ENCODE data around the gene KIF2A.

The KIF2A gene

GRCh38 chr5:62317810-62318209 is 11.8 kb downstream of the KIF2A start:
- POLR2A ChIA-PET, result interaction anchor here (1.0 to 1.2 kb wide), 2 partner anchors 11 to 85 kb away, joined by 3 to 4 read pairs; no protein-coding TSS in a partner anchor

GRCh38 chr5:62322484-62322883 is 16.5 kb downstream of the KIF2A start:
- TF ChIP-seq ZNF473 (tag by site-specific recombination; IDR thresholded peaks at IDR 0.05) (no peak), ZNF792 (tag by site-specific recombination; IDR thresholded peaks at IDR 0.05) (no peak), ZNF184 (tag by site-specific recombination; IDR thresholded peaks at IDR 0.05) (no peak), ZIC2 (tag by site-specific recombination; IDR thresholded peaks at IDR 0.05) (no peak), ZNF768 (tag by site-specific recombination; IDR thresholded peaks at IDR 0.05) (no peak), GLIS2 (tag by site-specific recombination; IDR thresholded peaks at IDR 0.05) (no peak), ZBTB20 (tag by site-specific recombination; IDR thresholded peaks at IDR 0.05) (no peak), ZNF501 (tag by site-specific recombination; IDR thresholded peaks at IDR 0.05) (no peak), ZNF513 (tag by site-specific recombination; IDR thresholded peaks at IDR 0.05) (no peak), KLF10 (tag by site-specific recombination; IDR thresholded peaks at IDR 0.05) (no peak), ZNF514 (tag by site-specific recombination; IDR thresholded peaks at IDR 0.05) (no peak), MYNN (tag by site-specific recombination; IDR thresholded peaks at IDR 0.05; ENCODE audit: borderline replicate concordance) (no peak), ZNF350 (tag by site-specific recombination; IDR thresholded peaks at IDR 0.05) (no peak), ZNF664 (tag by site-specific recombination; IDR thresholded peaks at IDR 0.05) (no peak), ZNF596 (tag by site-specific recombination; IDR thresholded peaks at IDR 0.05) (no peak)
- CTCF ChIA-PET, result no interaction called here
- POLR2A ChIA-PET, result no interaction called here
- Histone ChIP-seq H3K36me3 (ENCODE audit: control insufficient read depth in 2 of 2, insufficient read depth in 1 of 2, low read length in 2 of 2) (peaks cover 4 to 8% of the 10 kb centered on the region in 2 experiments; a peak in 2 of 3 replicates), H3K4me1 (ENCODE audit: control insufficient read depth, insufficient read depth, low read length) (no peaks in the 10 kb centered on the region), H3K9me3 (ENCODE audit: control insufficient read depth, insufficient read depth, low read depth, low read length) (no peaks in the 10 kb centered on the region), H3K4me3 (ENCODE audit: low read depth, low read length) (no peak overlapping the region), H3K27ac (ENCODE audit: extremely low read depth, low read depth, low read length) (no peak overlapping the region)

More at GRCh38 chr5:62317810-62318209, 11.8 kb downstream of the KIF2A start:
- Histone ChIP-seq H3K4me1 (ENCODE audit: control insufficient read depth, insufficient read depth, low read length) (0 out of 2 replicates have a peak, but pooled peaks cover 4% of the 10 kb centered on the region), H3K4me3 (ENCODE audit: low read depth, low read length) (no peak overlapping the region), H3K27ac (ENCODE audit: extremely low read depth, low read depth, low read length) (no peak overlapping the region), H3K9me3 (ENCODE audit: control insufficient read depth, insufficient read depth, low read depth, low read length) (no peaks in the 10 kb centered on the region), H3K36me3 (ENCODE audit: control insufficient read depth in 2 of 2, insufficient read depth in 1 of 2, low read length in 2 of 2) (peaks cover 4 to 8% of the 10 kb centered on the region in 2 experiments; a peak in 2 of 3 replicates)
- CTCF ChIA-PET, result interaction anchor here (0.8 to 1.5 kb wide), 2 partner anchors 9 to 20 kb away, joined by 3 to 4 read pairs; no protein-coding TSS in a partner anchor
- TF ChIP-seq ZNF510 (tag by site-specific recombination; IDR thresholded peaks at IDR 0.05; ENCODE audit: insufficient replicate concordance), result no peak
- TF ChIP-seq ZNF155 (tag by site-specific recombination; IDR thresholded peaks at IDR 0.05), result no peak
- TF ChIP-seq ZNF16 (tag by site-specific recombination; IDR thresholded peaks at IDR 0.05; ENCODE audit: low read depth), result no peak
- no peak for TF ChIP-seq ZBTB20 (tag by site-specific recombination; IDR thresholded peaks at IDR 0.05)
- no peak for TF ChIP-seq ZFP37 (tag by site-specific recombination; IDR thresholded peaks at IDR 0.05)
- no peak for TF ChIP-seq ZNF654 (tag by site-specific recombination; IDR thresholded peaks at IDR 0.05; ENCODE audit: low read depth)
- no peak for TF ChIP-seq ZNF423 (tag by site-specific recombination; IDR thresholded peaks at IDR 0.05)
- no peak for TF ChIP-seq ZNF791 (tag by site-specific recombination; IDR thresholded peaks at IDR 0.05)
- TF ChIP-seq SALL2 (tag by site-specific recombination; IDR thresholded peaks at IDR 0.05; ENCODE audit: borderline replicate concordance), result no peak
- no peak for TF ChIP-seq ZNF426 (tag by site-specific recombination; IDR thresholded peaks at IDR 0.05)
- TF ChIP-seq HOXA7 (CRISPR knock-in tag; IDR thresholded peaks at IDR 0.05; ENCODE audit: borderline replicate concordance), result no peak
- TF ChIP-seq ZNF248 (tag by site-specific recombination; IDR thresholded peaks at IDR 0.05), result no peak
- TF ChIP-seq HIC1 (tag by site-specific recombination; IDR thresholded peaks at IDR 0.05), result no peak
- TF ChIP-seq ZNF416 (tag by site-specific recombination; IDR thresholded peaks at IDR 0.05), result no peak
